GM18526 (cell line): Measurements from ENCODE around the gene NQO1.

Source experiments
- POLR2A ChIP-seq: IDR thresholded peaks from 3 replicates; pipeline ENCODE4 v1.6.1; 2011; ENCODE audit not compliant: insufficient read length; ENCODE audit errors: extremely low read depth

Gene NQO1

GRCh38 chr16:69691980-69692911, 34.1 kb downstream of the NQO1 start:
- no peak for TF ChIP-seq POLR2A

GRCh38 chr16:69688589-69688988, 37.8 kb downstream of the NQO1 start:
- no peak for TF ChIP-seq POLR2A

GRCh38 chr16:69680358-69680757, 46.0 kb downstream of the NQO1 start:
- TF ChIP-seq POLR2A, result no peak

GRCh38 chr16:69672998-69673713, 53.2 kb downstream of the NQO1 start:
- TF ChIP-seq POLR2A, result no peak

- TF ChIP-seq POLR2A, result no peak
These were observed 53.9 kb downstream of the NQO1 start for GRCh38 chr16:69672315-69672997.

- TF ChIP-seq POLR2A, result no peak
These were observed 56.8 kb downstream of the NQO1 start for GRCh38 chr16:69669577-69669976.

GRCh38 chr16:69663846-69664245, 62.5 kb downstream of the NQO1 start:
- no peak for TF ChIP-seq POLR2A

GRCh38 chr16:69662901-69663300, 63.5 kb downstream of the NQO1 start:
- TF ChIP-seq POLR2A, result no peak

- no peak for TF ChIP-seq POLR2A
These were observed 66.2 kb downstream of the NQO1 start for GRCh38 chr16:69660166-69660565.
